Measurements from ENCODE around the gene ULK2. TPM values are rescaled to one million over a fixed set of nuclear protein-coding genes. Genes with fewer than 3 reads are reported as not detected.

The ULK2 gene
- total RNA-seq, 4 donors from 2014 or later, result 15.4 to 35.0 (median 26.9) TPM

GRCh38 chr17:19739241-19740201, 128.2 kb downstream of the ULK2 start:
- intact Hi-C loops (cut with DNase I; ENCODE audit: low total_unique reads), result no loop called here
- H3K27ac ChIP-seq, result no peak overlapping the region
- no peaks in the 10 kb centered on the region for H3K9me3 ChIP-seq
- H3K27me3 ChIP-seq, result no peaks in the 10 kb centered on the region
- TF ChIP-seq POLR2A (IDR thresholded peaks at IDR 0.05) (no peak), CTCF (IDR thresholded peaks at IDR 0.05) (no peak)
- H3K36me3 ChIP-seq, result no peaks in the 10 kb centered on the region
- H3K4me3 ChIP-seq, result no peak overlapping the region
- no peaks in the 10 kb centered on the region for H3K4me1 ChIP-seq
- DNase-seq, result no peak

GRCh38 chr17:19738757-19739156, 129.0 kb downstream of the ULK2 start:
- TF ChIP-seq CTCF (IDR thresholded peaks at IDR 0.05), result no peak
- Histone ChIP-seq H3K4me1 (no peaks in the 10 kb centered on the region), H3K27me3 (no peaks in the 10 kb centered on the region), H3K4me3 (no peak overlapping the region), H3K27ac (no peak overlapping the region), H3K9me3 (no peaks in the 10 kb centered on the region), H3K36me3 (no peaks in the 10 kb centered on the region)
- DNase-seq, result no peak
- intact Hi-C loops (cut with DNase I; ENCODE audit: low total_unique reads), result no loop called here

GRCh38 chr17:19738073-19738449, 129.7 kb downstream of the ULK2 start:
- Histone ChIP-seq H3K27me3 (no peaks in the 10 kb centered on the region), H3K4me3 (no peak overlapping the region), H3K27ac (no peak overlapping the region), H3K36me3 (no peaks in the 10 kb centered on the region), H3K9me3 (no peaks in the 10 kb centered on the region), H3K4me1 (no peaks in the 10 kb centered on the region)
- TF ChIP-seq CTCF (IDR thresholded peaks at IDR 0.05), result no peak
- no peak for TF ChIP-seq POLR2A (IDR thresholded peaks at IDR 0.05)
- no peak for DNase-seq
- intact Hi-C loops (cut with DNase I; ENCODE audit: low total_unique reads), result no loop called here

- TF ChIP-seq POLR2A (IDR thresholded peaks at IDR 0.05) (no peak), CTCF (IDR thresholded peaks at IDR 0.05) (no peak)
- Histone ChIP-seq H3K36me3 (no peaks in the 10 kb centered on the region), H3K4me3 (no peak overlapping the region), H3K4me1 (no peaks in the 10 kb centered on the region), H3K27ac (no peak overlapping the region), H3K9me3 (no peaks in the 10 kb centered on the region), H3K27me3 (no peaks in the 10 kb centered on the region)
- intact Hi-C loops (cut with DNase I; ENCODE audit: low total_unique reads), result no loop called here
- no peak for DNase-seq
Measured at GRCh38 chr17:19737305-19738072, 130.2 kb downstream of the ULK2 start.

GRCh38 chr17:19736071-19736470, 131.7 kb downstream of the ULK2 start:
- no peak for TF ChIP-seq CTCF (IDR thresholded peaks at IDR 0.05)
- TF ChIP-seq POLR2A (IDR thresholded peaks at IDR 0.05), result no peak
- intact Hi-C loops (cut with DNase I; ENCODE audit: low total_unique reads), result no loop called here
- no peak overlapping the region for H3K27ac ChIP-seq
- no peaks in the 10 kb centered on the region for H3K4me1 ChIP-seq
- H3K4me3 ChIP-seq, result no peak overlapping the region
- H3K36me3 ChIP-seq, result no peaks in the 10 kb centered on the region
- H3K27me3 ChIP-seq, result no peaks in the 10 kb centered on the region
- H3K9me3 ChIP-seq, result no peaks in the 10 kb centered on the region
- no peak for DNase-seq

Data from uterus (tissue), 4 donors.